ENCODE measurements around the gene SERINC3. TPM values are rescaled to one million over a fixed set of nuclear protein-coding genes. Genes with fewer than 3 reads are reported as not detected.

Gene SERINC3
- total and polyA plus RNA-seq, 2 of the 13 experiments (the other 11 are each of a cell fraction or from before 2014, with no cell fraction given): 82.0 to 226 TPM

DNA sequence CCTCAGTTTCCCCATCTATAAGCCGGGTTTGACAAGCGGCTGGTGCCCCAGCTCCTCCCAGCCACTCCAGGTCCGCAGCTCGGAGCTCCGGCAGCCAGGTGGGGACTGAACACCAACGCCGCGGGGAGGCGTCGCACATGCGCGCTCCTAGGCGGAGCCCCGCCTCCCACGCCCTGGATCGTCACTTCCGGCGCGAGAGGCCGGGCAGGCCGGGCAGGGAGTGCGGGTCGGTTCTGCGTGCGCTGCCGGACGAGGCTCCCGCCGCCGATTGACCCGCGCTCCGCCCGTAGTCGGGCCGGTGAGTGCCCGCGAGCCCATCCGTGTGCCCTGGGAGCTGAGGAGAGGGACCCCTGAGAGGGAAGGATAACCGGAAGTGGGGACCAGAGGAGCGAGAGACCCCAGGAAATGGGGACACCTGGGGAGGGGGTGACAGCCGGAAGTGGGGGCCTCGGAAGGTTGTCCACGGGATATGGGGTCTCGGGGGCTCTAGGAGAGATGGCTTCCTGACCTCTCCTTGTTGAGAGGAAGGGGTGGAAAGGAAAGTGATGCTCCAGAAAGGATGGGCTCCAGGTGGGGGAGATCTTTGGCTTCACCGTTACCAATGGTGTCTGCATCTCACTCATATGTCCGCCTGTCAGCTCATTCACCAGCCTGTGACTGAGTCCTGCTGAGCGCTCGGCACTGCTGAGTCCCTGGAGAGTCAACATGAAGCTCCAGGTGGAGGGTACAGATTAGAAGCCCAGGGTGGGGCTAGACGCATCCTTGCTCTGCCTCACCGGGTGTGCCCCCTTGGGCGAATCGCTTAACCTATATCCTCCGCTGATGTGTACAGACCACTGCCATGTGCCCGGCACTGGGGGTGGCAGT lies 45.9 kb downstream of the SERINC3 start, which contains the start of gene TTPAL (continued):
- peak; percentile 97; the same call in 1 of the 2 replicates for TF ChIP-seq LBX2 (CRISPR knock-in tag; IDR thresholded peaks at IDR 0.05; ENCODE audit: borderline replicate concordance)
- peak; percentile 62 for TF ChIP-seq SKI (IDR thresholded peaks at IDR 0.05; ENCODE audit: partially characterized antibody)
- TF ChIP-seq AKNA (CRISPR knock-in tag; IDR thresholded peaks at IDR 0.05; ENCODE audit: borderline replicate concordance): no peak; the same call in 1 of the 2 replicates
- TF ChIP-seq ZNF709 (CRISPR knock-in tag; IDR thresholded peaks at IDR 0.05): peak; percentile 97
- TF ChIP-seq REL (CRISPR knock-in tag; conservative IDR thresholded peaks at IDR 0.05): peak; percentile 88
- TF ChIP-seq NCOR1 (IDR thresholded peaks at IDR 0.05; ENCODE audit: borderline replicate concordance, low read length): no peak
- TF ChIP-seq, protein P1, sequence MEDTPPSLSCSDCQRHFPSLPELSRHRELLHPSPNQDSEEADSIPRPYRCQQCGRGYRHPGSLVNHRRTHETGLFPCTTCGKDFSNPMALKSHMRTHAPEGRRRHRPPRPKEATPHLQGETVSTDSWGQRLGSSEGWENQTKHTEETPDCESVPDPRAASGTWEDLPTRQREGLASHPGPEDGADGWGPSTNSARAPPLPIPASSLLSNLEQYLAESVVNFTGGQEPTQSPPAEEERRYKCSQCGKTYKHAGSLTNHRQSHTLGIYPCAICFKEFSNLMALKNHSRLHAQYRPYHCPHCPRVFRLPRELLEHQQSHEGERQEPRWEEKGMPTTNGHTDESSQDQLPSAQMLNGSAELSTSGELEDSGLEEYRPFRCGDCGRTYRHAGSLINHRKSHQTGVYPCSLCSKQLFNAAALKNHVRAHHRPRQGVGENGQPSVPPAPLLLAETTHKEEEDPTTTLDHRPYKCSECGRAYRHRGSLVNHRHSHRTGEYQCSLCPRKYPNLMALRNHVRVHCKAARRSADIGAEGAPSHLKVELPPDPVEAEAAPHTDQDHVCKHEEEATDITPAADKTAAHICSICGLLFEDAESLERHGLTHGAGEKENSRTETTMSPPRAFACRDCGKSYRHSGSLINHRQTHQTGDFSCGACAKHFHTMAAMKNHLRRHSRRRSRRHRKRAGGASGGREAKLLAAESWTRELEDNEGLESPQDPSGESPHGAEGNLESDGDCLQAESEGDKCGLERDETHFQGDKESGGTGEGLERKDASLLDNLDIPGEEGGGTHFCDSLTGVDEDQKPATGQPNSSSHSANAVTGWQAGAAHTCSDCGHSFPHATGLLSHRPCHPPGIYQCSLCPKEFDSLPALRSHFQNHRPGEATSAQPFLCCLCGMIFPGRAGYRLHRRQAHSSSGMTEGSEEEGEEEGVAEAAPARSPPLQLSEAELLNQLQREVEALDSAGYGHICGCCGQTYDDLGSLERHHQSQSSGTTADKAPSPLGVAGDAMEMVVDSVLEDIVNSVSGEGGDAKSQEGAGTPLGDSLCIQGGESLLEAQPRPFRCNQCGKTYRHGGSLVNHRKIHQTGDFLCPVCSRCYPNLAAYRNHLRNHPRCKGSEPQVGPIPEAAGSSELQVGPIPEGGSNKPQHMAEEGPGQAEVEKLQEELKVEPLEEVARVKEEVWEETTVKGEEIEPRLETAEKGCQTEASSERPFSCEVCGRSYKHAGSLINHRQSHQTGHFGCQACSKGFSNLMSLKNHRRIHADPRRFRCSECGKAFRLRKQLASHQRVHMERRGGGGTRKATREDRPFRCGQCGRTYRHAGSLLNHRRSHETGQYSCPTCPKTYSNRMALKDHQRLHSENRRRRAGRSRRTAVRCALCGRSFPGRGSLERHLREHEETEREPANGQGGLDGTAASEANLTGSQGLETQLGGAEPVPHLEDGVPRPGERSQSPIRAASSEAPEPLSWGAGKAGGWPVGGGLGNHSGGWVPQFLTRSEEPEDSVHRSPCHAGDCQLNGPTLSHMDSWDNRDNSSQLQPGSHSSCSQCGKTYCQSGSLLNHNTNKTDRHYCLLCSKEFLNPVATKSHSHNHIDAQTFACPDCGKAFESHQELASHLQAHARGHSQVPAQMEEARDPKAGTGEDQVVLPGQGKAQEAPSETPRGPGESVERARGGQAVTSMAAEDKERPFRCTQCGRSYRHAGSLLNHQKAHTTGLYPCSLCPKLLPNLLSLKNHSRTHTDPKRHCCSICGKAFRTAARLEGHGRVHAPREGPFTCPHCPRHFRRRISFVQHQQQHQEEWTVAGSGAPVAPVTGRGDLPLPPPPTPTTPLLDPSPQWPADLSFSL (CRISPR knock-in tag; IDR thresholded peaks at IDR 0.05): peak; percentile 47; the same call in 1 of the 2 replicates
- TF ChIP-seq, protein P2, sequence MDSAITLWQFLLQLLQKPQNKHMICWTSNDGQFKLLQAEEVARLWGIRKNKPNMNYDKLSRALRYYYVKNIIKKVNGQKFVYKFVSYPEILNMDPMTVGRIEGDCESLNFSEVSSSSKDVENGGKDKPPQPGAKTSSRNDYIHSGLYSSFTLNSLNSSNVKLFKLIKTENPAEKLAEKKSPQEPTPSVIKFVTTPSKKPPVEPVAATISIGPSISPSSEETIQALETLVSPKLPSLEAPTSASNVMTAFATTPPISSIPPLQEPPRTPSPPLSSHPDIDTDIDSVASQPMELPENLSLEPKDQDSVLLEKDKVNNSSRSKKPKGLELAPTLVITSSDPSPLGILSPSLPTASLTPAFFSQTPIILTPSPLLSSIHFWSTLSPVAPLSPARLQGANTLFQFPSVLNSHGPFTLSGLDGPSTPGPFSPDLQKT (CRISPR knock-in tag; IDR thresholded peaks at IDR 0.05; ENCODE audit: borderline replicate concordance): 0 out of 2 replicates have a peak, but pooled peaks have one; percentile 54
- peak; percentile 88 for TF ChIP-seq DR1 (CRISPR knock-in tag; IDR thresholded peaks at IDR 0.05)
- peak; percentile 17; the same call in 1 of the 2 replicates for TF ChIP-seq CC2D1A (CRISPR knock-in tag; IDR thresholded peaks at IDR 0.05)
- TF ChIP-seq, protein P3, sequence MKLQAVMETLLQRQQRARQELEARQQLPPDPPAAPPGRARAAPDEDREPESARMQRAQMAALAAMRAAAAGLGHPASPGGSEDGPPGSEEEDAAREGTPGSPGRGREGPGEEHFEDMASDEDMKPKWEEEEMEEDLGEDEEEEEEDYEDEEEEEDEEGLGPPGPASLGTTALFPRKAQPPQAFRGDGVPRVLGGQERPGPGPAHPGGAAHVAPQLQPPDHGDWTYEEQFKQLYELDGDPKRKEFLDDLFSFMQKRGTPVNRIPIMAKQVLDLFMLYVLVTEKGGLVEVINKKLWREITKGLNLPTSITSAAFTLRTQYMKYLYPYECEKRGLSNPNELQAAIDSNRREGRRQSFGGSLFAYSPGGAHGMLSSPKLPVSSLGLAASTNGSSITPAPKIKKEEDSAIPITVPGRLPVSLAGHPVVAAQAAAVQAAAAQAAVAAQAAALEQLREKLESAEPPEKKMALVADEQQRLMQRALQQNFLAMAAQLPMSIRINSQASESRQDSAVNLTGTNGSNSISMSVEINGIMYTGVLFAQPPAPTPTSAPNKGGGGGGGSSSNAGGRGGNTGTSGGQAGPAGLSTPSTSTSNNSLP (IDR thresholded peaks at IDR 0.05; ENCODE audit: low read depth, low read length): no peak
- peak; percentile 78; the same call in 1 of the 2 replicates for TF ChIP-seq ATF7-NPFF (CRISPR knock-in tag; IDR thresholded peaks at IDR 0.05; ENCODE audit: low read depth)
